Ascending aorta (tissue), 2 donors: ENCODE measurements around the gene NELL2. TPM values are rescaled to one million over a fixed set of nuclear protein-coding genes. Genes with fewer than 3 reads are reported as not detected.

Experiments used
- DNase-seq, 2 donors: peaks; one replicate each; pipeline ENCODE4 v3.0.0-alpha.2; 2019; ENCODE audit warnings: low spot score in 2 of 2
- H3K27ac ChIP-seq, 2 donors: fragments of 200-600 bp; sonication (generic); one replicate each; pipeline ENCODE4 v1.5.1; 2016 to 2017; ENCODE audit warnings: mild to moderate bottlenecking in 1 of 2
- H3K27me3 ChIP-seq: fragments of 200-600 bp; sonication (generic); one replicate; pipeline ENCODE4 v1.5.1; 2017
- H3K36me3 ChIP-seq, 2 donors: fragments of 200-600 bp; sonication (generic); one replicate each; pipeline ENCODE4 v1.5.1; 2016
- H3K4me1 ChIP-seq, 2 donors: fragments of 200-600 bp; sonication (generic); one replicate each; pipeline ENCODE4 v1.5.1; 2016 to 2017; ENCODE audit warnings: mild to moderate bottlenecking in 1 of 2
- H3K4me3 ChIP-seq, 2 donors: fragments of 200-600 bp; sonication (generic); one replicate each; pipeline ENCODE4 v1.5.1; 2016 to 2017; ENCODE audit warnings: mild to moderate bottlenecking in 1 of 2
- H3K9me3 ChIP-seq, 2 donors: fragments of 200-600 bp; sonication (generic); one replicate each; pipeline ENCODE4 v1.5.1; 2016
- intact Hi-C: fragments of 100-400 bp; cut with DNase I; formaldehyde crosslinking; loops from one replicate; pipeline ENCODE4 v1.15.1; 2023
- total RNA-seq: library from RNA; depleted of rRNA; stranded (reverse); fragments of >200 nt; gene quantifications from one replicate; pipeline ENCODE4 v1.1.0, GENCODE V29; 2016
- TF ChIP-seq, protein P1 (sequence below), 3 experiments: fragments of 200-600 bp in 2 of 3; fragments of 450-650 bp in 1 of 3; sonication (generic) in 2 of 3; IDR thresholded peaks; one replicate each; pipeline ENCODE4 v1.5.1; 2016 to 2019; ENCODE audit warnings: antibody characterized with exemption in 3 of 3, mild to moderate bottlenecking in 1 of 3, moderate library complexity in 1 of 3

NELL2 gene
- total RNA-seq, 1 donor from 2014 or later, result not detected

DNA sequence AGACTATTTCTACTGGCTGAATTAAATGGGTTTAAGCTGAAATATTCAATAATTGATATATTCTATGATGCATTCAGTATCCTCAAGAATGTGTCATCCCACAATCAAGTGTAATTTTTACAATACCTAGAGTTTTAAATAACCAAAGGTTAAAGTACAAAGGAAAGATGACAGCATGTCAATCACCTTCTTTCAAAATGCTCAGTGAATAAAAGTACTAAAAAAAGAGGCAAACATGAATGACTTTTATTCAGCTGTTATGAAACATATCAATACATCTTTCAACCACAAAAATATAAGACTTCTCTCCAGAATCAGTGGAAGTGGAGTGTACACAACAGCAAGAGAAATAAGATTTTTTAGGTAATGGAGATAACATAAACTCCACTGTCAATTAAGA is 72.0 kb downstream of the NELL2 start:
- intact Hi-C loops, result no loop called here
- TF ChIP-seq, protein P1, sequence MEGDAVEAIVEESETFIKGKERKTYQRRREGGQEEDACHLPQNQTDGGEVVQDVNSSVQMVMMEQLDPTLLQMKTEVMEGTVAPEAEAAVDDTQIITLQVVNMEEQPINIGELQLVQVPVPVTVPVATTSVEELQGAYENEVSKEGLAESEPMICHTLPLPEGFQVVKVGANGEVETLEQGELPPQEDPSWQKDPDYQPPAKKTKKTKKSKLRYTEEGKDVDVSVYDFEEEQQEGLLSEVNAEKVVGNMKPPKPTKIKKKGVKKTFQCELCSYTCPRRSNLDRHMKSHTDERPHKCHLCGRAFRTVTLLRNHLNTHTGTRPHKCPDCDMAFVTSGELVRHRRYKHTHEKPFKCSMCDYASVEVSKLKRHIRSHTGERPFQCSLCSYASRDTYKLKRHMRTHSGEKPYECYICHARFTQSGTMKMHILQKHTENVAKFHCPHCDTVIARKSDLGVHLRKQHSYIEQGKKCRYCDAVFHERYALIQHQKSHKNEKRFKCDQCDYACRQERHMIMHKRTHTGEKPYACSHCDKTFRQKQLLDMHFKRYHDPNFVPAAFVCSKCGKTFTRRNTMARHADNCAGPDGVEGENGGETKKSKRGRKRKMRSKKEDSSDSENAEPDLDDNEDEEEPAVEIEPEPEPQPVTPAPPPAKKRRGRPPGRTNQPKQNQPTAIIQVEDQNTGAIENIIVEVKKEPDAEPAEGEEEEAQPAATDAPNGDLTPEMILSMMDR (IDR thresholded peaks at IDR 0.05), result no peak

GRCh38 chr12:44795970-44796369 is 80.1 kb downstream of the NELL2 start:
- intact Hi-C loops, result no loop called here
- Histone ChIP-seq H3K27ac (no peak overlapping the region), H3K9me3 (no peaks in the 10 kb centered on the region), H3K4me3 (no peak overlapping the region), H3K27me3 (no peaks in the 10 kb centered on the region), H3K36me3 (no peaks in the 10 kb centered on the region), H3K4me1 (no peaks in the 10 kb centered on the region)
- TF ChIP-seq, protein P1 (IDR thresholded peaks at IDR 0.05), result no peak
- DNase-seq, result no peak

More for the DNA sequence above, 72.0 kb downstream of the NELL2 start:
- no peaks in the 10 kb centered on the region for H3K27me3 ChIP-seq
- no peaks in the 10 kb centered on the region for H3K36me3 ChIP-seq
- H3K4me3 ChIP-seq, result no peak overlapping the region
- DNase-seq, result no peak
- H3K9me3 ChIP-seq, result no peaks in the 10 kb centered on the region
- no peak overlapping the region for H3K27ac ChIP-seq
- no peaks in the 10 kb centered on the region for H3K4me1 ChIP-seq

GRCh38 chr12:44788731-44789130 is 87.4 kb downstream of the NELL2 start:
- intact Hi-C loops, result no loop called here
- TF ChIP-seq, protein P1 (IDR thresholded peaks at IDR 0.05), result no peak
- DNase-seq, result no peak

DNA sequence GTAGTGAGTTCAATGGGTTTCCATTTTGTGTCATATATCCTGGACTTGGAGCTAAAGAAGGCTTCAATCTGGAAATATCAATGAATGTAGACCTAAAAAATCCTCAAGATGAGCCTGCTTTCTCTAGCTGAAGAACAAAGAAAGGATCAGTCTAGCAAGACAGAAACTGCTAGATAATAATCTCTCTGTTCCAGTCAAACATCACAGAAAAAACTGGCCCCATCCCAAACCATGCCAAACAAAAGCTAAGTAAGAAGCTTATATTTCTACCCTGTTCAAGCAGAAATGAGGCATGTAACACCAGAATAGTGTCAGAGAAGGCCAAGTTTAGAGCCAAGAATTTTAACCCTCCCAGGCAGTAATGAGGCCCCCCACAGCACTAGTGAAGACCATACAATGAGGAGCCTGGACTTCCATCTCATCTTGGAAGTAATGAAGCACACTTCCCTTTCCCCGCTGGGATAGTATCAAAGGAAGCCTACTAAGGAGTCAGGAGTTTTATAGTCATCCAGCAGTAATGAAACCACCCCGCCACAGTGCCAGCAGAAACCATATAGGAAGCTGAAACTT is 95.8 kb downstream of the NELL2 start:
- Histone ChIP-seq H3K4me3 (no peak overlapping the region), H3K27ac (no peak overlapping the region), H3K9me3 (no peaks in the 10 kb centered on the region), H3K36me3 (no peaks in the 10 kb centered on the region), H3K27me3 (no peaks in the 10 kb centered on the region), H3K4me1 (no peaks in the 10 kb centered on the region)
- no peak for DNase-seq
- TF ChIP-seq, protein P1 (IDR thresholded peaks at IDR 0.05), result no peak
- intact Hi-C loops, result no loop called here

More at GRCh38 chr12:44788731-44789130, 87.4 kb downstream of the NELL2 start:
- no peak overlapping the region for H3K27ac ChIP-seq
- no peaks in the 10 kb centered on the region for H3K27me3 ChIP-seq
- H3K36me3 ChIP-seq, result no peaks in the 10 kb centered on the region
- no peak overlapping the region for H3K4me3 ChIP-seq
- no peaks in the 10 kb centered on the region for H3K4me1 ChIP-seq
- no peaks in the 10 kb centered on the region for H3K9me3 ChIP-seq

DNA sequence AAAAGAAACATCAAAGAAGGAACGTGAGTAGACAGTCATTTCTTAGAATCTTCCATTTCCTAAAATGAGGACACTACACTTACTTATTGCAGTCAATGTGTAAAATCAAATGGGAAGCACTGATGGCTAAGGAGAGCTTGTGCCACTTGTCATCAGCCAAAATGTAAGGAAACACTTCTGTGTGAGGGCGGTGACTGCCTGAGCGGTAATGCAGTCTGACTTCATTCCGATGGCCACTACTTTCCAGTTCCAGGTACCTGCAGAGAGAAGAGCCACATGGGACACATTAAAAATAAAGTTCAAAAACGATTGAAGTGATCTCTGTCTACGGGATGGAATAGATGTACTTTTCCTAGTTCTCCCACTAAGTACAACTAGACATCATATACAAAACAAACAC is 96.3 kb downstream of the NELL2 start:
- no peak for DNase-seq
- intact Hi-C loops, result no loop called here
- Histone ChIP-seq H3K36me3 (no peaks in the 10 kb centered on the region), H3K4me3 (no peak overlapping the region), H3K4me1 (no peaks in the 10 kb centered on the region), H3K27ac (no peak overlapping the region), H3K9me3 (no peaks in the 10 kb centered on the region), H3K27me3 (no peaks in the 10 kb centered on the region)
- TF ChIP-seq, protein P1 (IDR thresholded peaks at IDR 0.05), result no peak

DNA sequence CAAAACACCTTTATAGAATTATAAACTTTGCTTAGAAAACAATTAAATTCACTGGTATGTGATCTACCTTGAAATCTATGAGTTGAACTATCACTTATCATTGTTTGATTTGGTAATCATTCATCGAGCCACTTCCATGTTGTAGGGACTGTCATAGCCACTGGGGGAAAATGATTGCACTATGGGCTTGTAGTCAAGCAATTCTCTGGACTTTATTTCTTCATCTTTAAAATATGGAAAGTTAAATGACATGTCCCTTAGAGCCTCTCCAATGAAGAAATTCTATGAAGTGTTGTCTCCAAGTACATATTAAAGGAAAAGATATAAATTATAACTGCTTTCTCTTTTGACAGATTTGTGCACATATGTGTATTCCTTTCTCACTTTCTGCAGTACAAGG is 97.3 kb downstream of the NELL2 start:
- Histone ChIP-seq H3K36me3 (no peaks in the 10 kb centered on the region), H3K27ac (no peak overlapping the region), H3K4me1 (no peaks in the 10 kb centered on the region), H3K4me3 (no peak overlapping the region), H3K27me3 (no peaks in the 10 kb centered on the region), H3K9me3 (no peaks in the 10 kb centered on the region)
- intact Hi-C loops, result no loop called here
- TF ChIP-seq, protein P1 (IDR thresholded peaks at IDR 0.05), result no peak
- DNase-seq, result no peak
